ENCODE results near the gene C17orf100.

C17orf100 gene

DNA sequence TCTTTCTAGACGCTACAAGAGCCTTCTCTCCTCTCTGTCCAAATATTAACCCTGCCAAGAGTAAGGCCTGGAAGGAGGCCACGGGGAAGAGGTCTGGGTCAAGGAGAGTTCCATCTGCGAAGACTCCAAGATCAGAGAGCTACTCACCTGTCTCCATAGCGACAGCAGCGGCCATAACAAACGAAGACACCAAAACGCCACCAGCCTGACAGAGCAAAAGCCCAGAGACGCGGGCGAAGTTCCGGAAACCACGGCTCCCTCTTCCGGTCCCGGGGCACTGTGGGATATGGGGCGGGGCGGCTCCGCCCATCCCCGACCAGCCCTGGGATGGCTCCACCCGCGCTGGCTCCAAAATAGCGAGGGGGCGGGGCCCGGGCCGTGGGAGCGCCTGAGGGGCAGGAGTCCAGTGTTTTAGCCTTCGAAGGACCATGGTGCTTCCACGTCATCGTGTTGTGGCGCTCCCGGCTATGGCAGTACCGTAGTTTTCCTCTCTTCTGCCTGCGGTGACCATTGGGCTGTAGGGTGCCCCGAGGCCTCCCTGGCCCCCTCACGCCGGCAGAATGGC is at the start of gene C17orf100, which contains the start of gene MED31:
TSS of gene C17orf100 (plus strand) at position 409 of the 565 bp plus-strand sequence. CDS start at position 561, 152 bp downstream.
TSS of gene MED31 (minus strand) at position 252 of the 565 bp plus-strand sequence. CDS start at position 175, 77 bp downstream.
- peak; percentile 97 for DNase-seq (ENCODE audit: extremely low spot score)
- ChIA-PET POLR2A (interaction anchor here (0.7 kb wide), 1 partner anchor 202 kb away, joined by 5 read pairs; no protein-coding TSS in a partner anchor), CTCF (interaction anchor here (1.1 kb wide), 1 partner anchor 9 kb away, joined by 6 read pairs; no protein-coding TSS in a partner anchor)
- TF ChIP-seq, protein P1, sequence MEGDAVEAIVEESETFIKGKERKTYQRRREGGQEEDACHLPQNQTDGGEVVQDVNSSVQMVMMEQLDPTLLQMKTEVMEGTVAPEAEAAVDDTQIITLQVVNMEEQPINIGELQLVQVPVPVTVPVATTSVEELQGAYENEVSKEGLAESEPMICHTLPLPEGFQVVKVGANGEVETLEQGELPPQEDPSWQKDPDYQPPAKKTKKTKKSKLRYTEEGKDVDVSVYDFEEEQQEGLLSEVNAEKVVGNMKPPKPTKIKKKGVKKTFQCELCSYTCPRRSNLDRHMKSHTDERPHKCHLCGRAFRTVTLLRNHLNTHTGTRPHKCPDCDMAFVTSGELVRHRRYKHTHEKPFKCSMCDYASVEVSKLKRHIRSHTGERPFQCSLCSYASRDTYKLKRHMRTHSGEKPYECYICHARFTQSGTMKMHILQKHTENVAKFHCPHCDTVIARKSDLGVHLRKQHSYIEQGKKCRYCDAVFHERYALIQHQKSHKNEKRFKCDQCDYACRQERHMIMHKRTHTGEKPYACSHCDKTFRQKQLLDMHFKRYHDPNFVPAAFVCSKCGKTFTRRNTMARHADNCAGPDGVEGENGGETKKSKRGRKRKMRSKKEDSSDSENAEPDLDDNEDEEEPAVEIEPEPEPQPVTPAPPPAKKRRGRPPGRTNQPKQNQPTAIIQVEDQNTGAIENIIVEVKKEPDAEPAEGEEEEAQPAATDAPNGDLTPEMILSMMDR (IDR thresholded peaks at IDR 0.05; ENCODE audit: control extremely low read depth, extremely low read depth, low read depth, missing control alignments): no peak

DNA sequence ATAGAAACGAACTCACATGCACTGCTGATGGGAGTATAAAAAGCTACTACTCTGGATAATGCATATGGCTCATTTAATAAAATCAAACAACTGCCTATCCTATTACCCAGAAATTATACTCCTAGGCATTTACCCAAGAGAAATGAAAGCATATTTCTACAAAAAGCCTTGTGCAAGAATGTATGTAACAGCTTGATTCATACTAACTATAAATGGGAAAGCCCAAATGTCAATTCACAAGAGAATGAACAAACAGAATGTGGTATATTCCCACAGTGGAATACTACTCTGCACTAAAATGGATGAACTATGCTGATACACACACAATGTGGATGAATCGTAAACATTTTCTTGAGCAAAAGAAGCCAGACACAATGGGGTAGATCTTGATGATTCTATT is 49.4 kb upstream of the C17orf100 start:
- no peak for DNase-seq (ENCODE audit: extremely low spot score)
- POLR2A ChIA-PET: no interaction called here
- CTCF ChIA-PET: interaction anchor here (1.0 kb wide), 1 partner anchor 26 kb away, joined by 3 read pairs; no protein-coding TSS in a partner anchor
- TF ChIP-seq, protein P1 (IDR thresholded peaks at IDR 0.05; ENCODE audit: control extremely low read depth, extremely low read depth, low read depth, missing control alignments): no peak

DNA sequence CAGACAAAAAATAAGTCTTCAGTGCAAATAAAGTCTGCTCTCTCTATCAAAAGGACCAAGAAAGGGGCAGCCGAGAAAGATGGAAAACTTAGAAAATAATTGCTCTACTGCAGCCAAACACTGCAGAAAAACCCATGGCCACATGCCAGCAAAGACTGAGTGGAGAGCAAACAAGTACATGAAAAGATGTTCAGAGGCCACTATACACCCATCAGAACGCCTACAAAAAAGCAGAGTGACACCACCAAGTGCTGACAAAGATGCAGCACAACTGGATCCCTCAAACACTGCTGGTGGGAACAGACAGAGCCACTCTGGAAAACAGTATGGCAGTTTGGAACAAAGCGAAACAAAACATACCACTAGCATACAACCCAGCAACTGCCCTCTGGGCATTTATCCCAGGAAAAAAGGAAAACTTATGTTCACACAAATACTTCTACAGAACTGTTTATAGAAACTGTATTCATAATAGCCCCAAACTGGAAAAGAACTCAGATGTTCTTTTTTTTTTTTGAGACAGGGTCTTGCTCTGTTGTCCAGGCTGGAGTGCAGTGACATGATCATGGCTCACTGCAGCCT is 47.7 kb upstream of the C17orf100 start:
- ChIA-PET CTCF (no interaction called here), POLR2A (no interaction called here)
- DNase-seq (ENCODE audit: extremely low spot score): no peak
- TF ChIP-seq, protein P1 (IDR thresholded peaks at IDR 0.05; ENCODE audit: control extremely low read depth, extremely low read depth, low read depth, missing control alignments): no peak

DNA sequence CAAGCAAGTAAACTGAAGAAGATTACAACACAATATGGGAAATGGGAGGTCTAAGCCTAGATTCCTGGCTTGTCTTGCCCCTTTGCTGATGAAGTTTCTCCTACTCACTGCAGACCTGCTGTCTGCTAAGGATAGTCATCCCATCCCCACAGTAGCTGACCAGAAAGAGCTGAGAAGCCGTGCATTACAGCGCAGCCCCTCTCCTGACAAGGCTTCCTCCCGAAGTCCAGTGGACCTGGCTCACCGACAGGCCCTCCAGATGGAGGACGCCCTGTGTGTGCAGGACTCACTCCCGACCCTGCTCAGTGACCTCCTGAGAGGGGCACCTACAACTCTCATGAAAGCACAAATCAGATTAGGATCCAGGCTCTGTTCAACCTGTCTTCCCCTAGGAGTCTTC is 46.4 kb upstream of the C17orf100 start:
- ChIA-PET CTCF (interaction anchor here (0.9 kb wide), 1 partner anchor 132 kb away, joined by 3 read pairs; no protein-coding TSS in a partner anchor), POLR2A (interaction anchor here (0.6 kb wide), 1 partner anchor 23 kb away, joined by 3 read pairs; no protein-coding TSS in a partner anchor)
- TF ChIP-seq, protein P1 (IDR thresholded peaks at IDR 0.05; ENCODE audit: control extremely low read depth, extremely low read depth, low read depth, missing control alignments): no peak
- no peak for DNase-seq (ENCODE audit: extremely low spot score)

DNA sequence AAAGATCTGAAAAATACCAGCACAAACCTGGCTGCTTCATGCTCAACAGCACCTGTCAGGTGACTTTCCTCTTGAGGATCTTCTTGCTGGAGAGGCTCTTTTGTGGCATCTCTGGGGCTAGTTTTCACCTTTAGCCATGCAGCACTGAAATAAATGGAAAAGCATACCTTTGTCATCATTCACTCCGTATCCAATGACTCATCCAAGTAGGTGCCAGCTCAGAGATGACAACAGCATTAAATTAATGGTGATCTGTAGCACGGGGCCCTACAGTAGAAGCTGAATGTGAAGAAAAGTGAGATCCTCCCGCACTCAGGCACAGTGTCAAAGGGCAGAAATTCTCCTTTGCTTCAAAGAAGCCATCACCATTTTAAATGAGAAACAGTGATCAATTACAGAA is 43.2 kb upstream of the C17orf100 start:
- TF ChIP-seq, protein P1 (IDR thresholded peaks at IDR 0.05; ENCODE audit: control extremely low read depth, extremely low read depth, low read depth, missing control alignments): no peak
- POLR2A ChIA-PET: no interaction called here
- DNase-seq (ENCODE audit: extremely low spot score): no peak

DNA sequence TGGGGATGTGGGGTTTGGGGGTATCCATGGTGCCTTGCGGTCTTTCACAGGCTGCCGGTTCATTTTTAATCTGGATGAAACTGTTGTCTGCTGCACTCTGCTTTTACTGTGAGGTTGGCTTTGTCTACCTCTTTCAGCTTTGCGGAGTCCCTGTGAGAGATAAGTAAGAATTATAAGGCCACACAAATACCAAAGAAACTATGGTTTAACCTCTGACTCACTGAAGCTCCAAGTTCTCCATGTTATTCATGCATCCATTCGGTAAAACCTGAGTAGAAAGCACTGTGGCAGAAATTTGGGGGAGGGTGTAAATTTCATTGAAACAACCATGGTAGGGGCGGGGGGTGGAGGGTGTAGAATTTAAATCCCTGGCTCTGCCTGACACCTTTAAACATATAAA is 41.6 kb upstream of the C17orf100 start:
- ChIA-PET CTCF (no interaction called here), POLR2A (no interaction called here)
- DNase-seq (ENCODE audit: extremely low spot score): no peak
- TF ChIP-seq, protein P1 (IDR thresholded peaks at IDR 0.05; ENCODE audit: control extremely low read depth, extremely low read depth, low read depth, missing control alignments): no peak

More for the DNA sequence above, 43.2 kb upstream of the C17orf100 start:
- CTCF ChIA-PET: interaction anchor here (0.7 to 1.7 kb wide), 5 partner anchors 9 to 21 kb away, joined by 3 to 6 read pairs (median 4); no protein-coding TSS in a partner anchor

All from GM10248 (cell line).